Tibial artery (tissue), 4 donors: Measurements from ENCODE around the gene YPEL3.
"Not testable (repeated sequence)": the region's sequence is repeated elsewhere in the genome, so short reads cannot be mapped to it uniquely, and the experiment has no call there.

Experiments used
- DNase-seq, 2 donors: peaks; one replicate each; pipeline ENCODE4 v3.0.0-alpha.2; 2019
- H3K27ac ChIP-seq, 2 donors: fragments of 200-600 bp; sonication (generic) in 1 of 2; 1 replicate in 1 of 2; 2 replicates in 1 of 2; pipeline ENCODE4 v1.5.1; 2018 to 2019; ENCODE audit warnings: mild to moderate bottlenecking in 1 of 2
- H3K27me3 ChIP-seq, 2 donors: fragments of 200-600 bp; sonication (generic) in 1 of 2; one replicate each; pipeline versions ENCODE4 v1.5.1 to v1.6.0; 2016 to 2019
- H3K36me3 ChIP-seq, 3 donors: fragments of 200-600 bp; sonication (generic) in 2 of 3; one replicate each; pipeline ENCODE4 v1.5.1; 2016 to 2019; ENCODE audit warnings: mild to moderate bottlenecking in 2 of 3
- H3K4me1 ChIP-seq, 4 donors: fragments of 200-600 bp; sonication (generic) in 2 of 4; 1 replicate in 3 of 4; 2 replicates in 1 of 4; pipeline ENCODE4 v1.5.1; 2016 to 2019
- H3K4me3 ChIP-seq, 2 donors: fragments of 200-600 bp; sonication (generic) in 1 of 2; 1 replicate in 1 of 2; 2 replicates in 1 of 2; pipeline ENCODE4 v1.5.1; 2018 to 2019; ENCODE audit warnings: mild to moderate bottlenecking in 2 of 2
- H3K9me3 ChIP-seq, 3 donors: fragments of 200-600 bp; sonication (generic) in 1 of 3; one replicate each; pipeline ENCODE4 v1.5.1; 2016 to 2019
- CTCF ChIP-seq, 2 experiments: fragments of 200-600 bp in 1 of 2; fragments of 450-650 bp in 1 of 2; IDR thresholded peaks; one replicate each; pipeline ENCODE4 v1.5.1; 2017 to 2019; ENCODE audit warnings: antibody characterized with exemption in 2 of 2, mild to moderate bottlenecking in 1 of 2, moderate library complexity in 1 of 2
- intact Hi-C: fragments of 100-400 bp; cut with DNase I; formaldehyde crosslinking; loops from one replicate; pipeline ENCODE4 v1.15.0; 2023; ENCODE audit warnings: low total_unique reads

The YPEL3 gene

GRCh38 chr16:30115238-30115637 lies 19.2 kb upstream of the YPEL3 start:
- Histone ChIP-seq H3K4me1 (peaks cover 0 to 7% (median 0%) of the 10 kb centered on the region in 4 donors), H3K36me3 (peaks cover 73 to 100% (median 94%) of the 10 kb centered on the region in 3 donors), H3K27ac (no peak overlapping the region), H3K4me3 (no peak overlapping the region), H3K27me3 (no peaks in the 10 kb centered on the region), H3K9me3 (no peaks in the 10 kb centered on the region)
- DNase-seq, result no peak
- no peak for TF ChIP-seq CTCF (IDR thresholded peaks at IDR 0.05)
- intact Hi-C loops, result no loop called here

- intact Hi-C loops, DNase-seq, H3K27me3 ChIP-seq, H3K4me1 ChIP-seq, H3K4me3 ChIP-seq, H3K27ac ChIP-seq, H3K9me3 ChIP-seq: not testable (repeated sequence)
- H3K36me3 ChIP-seq, result peaks cover 74 to 100% (median 94%) of the 10 kb centered on the region in 3 donors
Measured at GRCh38 chr16:30114833-30115232, 18.8 kb upstream of the YPEL3 start.

- Histone ChIP-seq H3K9me3 (no peaks in the 10 kb centered on the region), H3K4me3 (no peak overlapping the region), H3K27ac (no peak overlapping the region), H3K4me1 (peaks cover 0 to 7% (median 0%) of the 10 kb centered on the region in 4 donors), H3K27me3 (no peaks in the 10 kb centered on the region), H3K36me3 (peaks cover 71 to 100% (median 93%) of the 10 kb centered on the region in 3 donors)
- intact Hi-C loops, result no loop called here
- no peak for TF ChIP-seq CTCF (IDR thresholded peaks at IDR 0.05)
- no peak for DNase-seq
Measured at GRCh38 chr16:30114411-30114810, 18.4 kb upstream of the YPEL3 start.

- Histone ChIP-seq H3K36me3 (peaks cover 67 to 96% (median 87%) of the 10 kb centered on the region in 3 donors), H3K27ac (no peak overlapping the region), H3K9me3 (no peaks in the 10 kb centered on the region), H3K27me3 (no peaks in the 10 kb centered on the region), H3K4me1 (peaks cover 0 to 7% (median 0%) of the 10 kb centered on the region in 4 donors), H3K4me3 (no peak overlapping the region)
- no peak for TF ChIP-seq CTCF (IDR thresholded peaks at IDR 0.05)
- intact Hi-C loops, result no loop called here
- DNase-seq, result no peak
Measured at GRCh38 chr16:30113711-30114333, 17.8 kb upstream of the YPEL3 start.

GRCh38 chr16:30113031-30113710 lies 17.2 kb upstream of the YPEL3 start, which contains the start of gene GDPD3:
Gene GDPD3 (minus strand): TSS chr16:30113537. CDS start chr16:30113478, 59 bp downstream.
- H3K9me3 ChIP-seq, result no peaks in the 10 kb centered on the region
- no peak for TF ChIP-seq CTCF (IDR thresholded peaks at IDR 0.05)
- no peak within 1 kb of the TSS for H3K4me3 ChIP-seq
- H3K4me1 ChIP-seq, result peaks cover 0 to 7% (median 0%) of the 10 kb centered on the region in 4 donors
- no peak within 1 kb of the TSS for H3K27ac ChIP-seq
- peaks cover 60 to 96% (median 85%) of the 10 kb centered on the region in 3 donors for H3K36me3 ChIP-seq
- H3K27me3 ChIP-seq, result no peaks in the 10 kb centered on the region
- intact Hi-C loops, result no loop called here
- DNase-seq, result no peak
